Pons (tissue), 1 donor: Measurements from ENCODE around the gene TMEM131.

Experiments used
- DNase-seq: peaks from one replicate; pipeline ENCODE4 v3.0.0-alpha.2; 2016; ENCODE audit warnings: low spot score

Gene TMEM131

GRCh38 chr2:97707362-97708047, 288.2 kb downstream of the TMEM131 start:
- DNase-seq, result no peak

GRCh38 chr2:97706708-97707345, 288.9 kb downstream of the TMEM131 start:
- no peak for DNase-seq
